ENCODE measurements around the gene MYBPC2. TPM values are rescaled to one million over a fixed set of nuclear protein-coding genes. Genes with fewer than 3 reads are reported as not detected.

Gene MYBPC2
- total RNA-seq, 1 experiment from 2014 or later, result not detected

DNA sequence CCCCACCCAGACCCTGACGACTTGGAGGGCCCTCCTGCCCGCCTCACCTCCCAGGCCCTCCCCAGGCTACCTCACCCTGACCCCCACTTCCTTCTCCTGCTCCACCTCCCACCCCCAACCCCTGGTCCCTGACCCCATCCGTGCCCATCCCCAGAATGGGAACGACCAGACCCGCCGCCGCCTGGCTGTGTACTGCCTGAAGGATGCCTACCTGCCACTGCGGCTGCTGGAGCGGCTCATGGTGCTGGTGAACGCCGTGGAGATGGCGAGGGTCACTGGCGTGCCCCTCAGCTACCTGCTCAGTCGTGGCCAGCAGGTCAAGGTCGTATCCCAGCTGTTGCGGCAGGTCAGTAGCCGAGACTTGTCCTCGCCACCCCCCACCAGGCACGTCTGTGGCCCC is 25.9 kb upstream of the MYBPC2 start:
- ChIA-PET CTCF (no interaction called here), POLR2A (no interaction called here)
- TF ChIP-seq, protein P1, sequence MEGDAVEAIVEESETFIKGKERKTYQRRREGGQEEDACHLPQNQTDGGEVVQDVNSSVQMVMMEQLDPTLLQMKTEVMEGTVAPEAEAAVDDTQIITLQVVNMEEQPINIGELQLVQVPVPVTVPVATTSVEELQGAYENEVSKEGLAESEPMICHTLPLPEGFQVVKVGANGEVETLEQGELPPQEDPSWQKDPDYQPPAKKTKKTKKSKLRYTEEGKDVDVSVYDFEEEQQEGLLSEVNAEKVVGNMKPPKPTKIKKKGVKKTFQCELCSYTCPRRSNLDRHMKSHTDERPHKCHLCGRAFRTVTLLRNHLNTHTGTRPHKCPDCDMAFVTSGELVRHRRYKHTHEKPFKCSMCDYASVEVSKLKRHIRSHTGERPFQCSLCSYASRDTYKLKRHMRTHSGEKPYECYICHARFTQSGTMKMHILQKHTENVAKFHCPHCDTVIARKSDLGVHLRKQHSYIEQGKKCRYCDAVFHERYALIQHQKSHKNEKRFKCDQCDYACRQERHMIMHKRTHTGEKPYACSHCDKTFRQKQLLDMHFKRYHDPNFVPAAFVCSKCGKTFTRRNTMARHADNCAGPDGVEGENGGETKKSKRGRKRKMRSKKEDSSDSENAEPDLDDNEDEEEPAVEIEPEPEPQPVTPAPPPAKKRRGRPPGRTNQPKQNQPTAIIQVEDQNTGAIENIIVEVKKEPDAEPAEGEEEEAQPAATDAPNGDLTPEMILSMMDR (IDR thresholded peaks at IDR 0.05; ENCODE audit: unreplicated experiment), result no peak
- intact Hi-C loops (cut with micrococcal nuclease), result no loop called here
- Mint-ChIP-seq H3K4me1 (ENCODE audit: insufficient read depth, unreplicated experiment) (no peaks in the 10 kb centered on the region), H3K27ac (ENCODE audit: low read depth, unreplicated experiment) (no peak overlapping the region), H3K27me3 (ENCODE audit: insufficient read depth, unreplicated experiment) (no peaks in the 10 kb centered on the region), H3K36me3 (ENCODE audit: insufficient read depth, unreplicated experiment) (peaks cover 32% of the 10 kb centered on the region), H3K4me3 (ENCODE audit: unreplicated experiment) (no peak overlapping the region), H3K9me3 (ENCODE audit: unreplicated experiment) (no peaks in the 10 kb centered on the region)
- no TSS peak for BruUV-seq (replicated peaks)
- no peak for DNase-seq (ENCODE audit: unreplicated experiment)

DNA sequence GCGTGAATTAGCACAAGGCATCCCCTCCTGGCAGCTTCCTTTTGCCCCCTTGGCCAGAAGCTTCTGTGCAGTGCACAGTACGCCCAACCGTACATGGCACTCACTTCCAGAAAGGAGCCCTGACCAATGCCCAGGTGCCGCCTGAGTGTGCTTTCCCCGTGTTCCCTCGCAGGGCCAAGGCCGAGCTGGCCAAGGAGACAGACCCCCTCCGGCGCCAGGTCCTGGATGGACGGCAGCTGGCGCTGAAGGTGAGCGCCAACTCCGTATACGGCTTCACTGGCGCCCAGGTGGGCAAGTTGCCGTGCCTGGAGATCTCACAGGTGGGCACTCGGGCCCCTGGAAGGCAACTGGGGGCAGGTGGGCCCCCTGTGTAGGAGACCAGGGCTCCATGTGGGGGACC is 23.3 kb upstream of the MYBPC2 start:
- CTCF ChIA-PET, result no interaction called here
- no TSS peak for BruUV-seq (replicated peaks)
- intact Hi-C loops (cut with micrococcal nuclease), result no loop called here

DNA sequence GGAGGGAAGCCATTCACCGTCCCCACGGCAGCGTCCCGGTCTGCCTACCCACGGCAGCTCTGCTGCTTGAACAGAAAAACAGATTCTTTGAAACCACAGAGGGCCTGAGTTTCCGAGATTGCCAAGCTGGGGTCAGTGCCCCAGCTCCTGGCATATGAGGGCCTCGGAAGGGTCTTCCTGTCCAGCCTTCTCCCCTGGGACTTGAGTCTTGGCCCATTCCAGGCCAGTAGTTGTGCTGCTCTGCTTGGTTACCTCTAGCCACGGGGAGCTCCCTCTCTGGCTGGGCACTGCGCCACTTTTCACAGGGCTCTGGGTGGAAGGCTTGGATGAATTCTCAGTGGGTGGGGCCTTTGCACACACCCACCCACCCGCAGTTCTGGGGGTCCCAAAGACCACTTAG is 22.6 kb upstream of the MYBPC2 start:
- Mint-ChIP-seq H3K9me3 (ENCODE audit: unreplicated experiment) (no peaks in the 10 kb centered on the region), H3K36me3 (ENCODE audit: insufficient read depth, unreplicated experiment) (peaks cover 14% of the 10 kb centered on the region), H3K27ac (ENCODE audit: low read depth, unreplicated experiment) (no peak overlapping the region), H3K27me3 (ENCODE audit: insufficient read depth, unreplicated experiment) (no peaks in the 10 kb centered on the region), H3K4me3 (ENCODE audit: unreplicated experiment) (no peak overlapping the region), H3K4me1 (ENCODE audit: insufficient read depth, unreplicated experiment) (no peaks in the 10 kb centered on the region)
- ChIA-PET CTCF (interaction anchor here (1.1 kb wide), 1 partner anchor 51 kb away, joined by 3 read pairs; no protein-coding TSS in a partner anchor), POLR2A (no interaction called here)
- TF ChIP-seq, protein P1 (IDR thresholded peaks at IDR 0.05; ENCODE audit: unreplicated experiment), result no peak
- DNase-seq (ENCODE audit: unreplicated experiment), result no peak
- intact Hi-C loops (cut with micrococcal nuclease), result no loop called here
- BruUV-seq (replicated peaks), result no TSS peak

More for the DNA sequence above, 23.3 kb upstream of the MYBPC2 start:
- POLR2A ChIA-PET, result no interaction called here
- DNase-seq (ENCODE audit: unreplicated experiment), result no peak
- H3K27ac Mint-ChIP-seq (ENCODE audit: low read depth, unreplicated experiment), result no peak overlapping the region
- no peaks in the 10 kb centered on the region for H3K4me1 Mint-ChIP-seq (ENCODE audit: insufficient read depth, unreplicated experiment)
- H3K4me3 Mint-ChIP-seq (ENCODE audit: unreplicated experiment), result no peak overlapping the region
- TF ChIP-seq, protein P1 (IDR thresholded peaks at IDR 0.05; ENCODE audit: unreplicated experiment), result no peak
- H3K36me3 Mint-ChIP-seq (ENCODE audit: insufficient read depth, unreplicated experiment), result peaks cover 18% of the 10 kb centered on the region
- no peaks in the 10 kb centered on the region for H3K9me3 Mint-ChIP-seq (ENCODE audit: unreplicated experiment)
- H3K27me3 Mint-ChIP-seq (ENCODE audit: insufficient read depth, unreplicated experiment), result no peaks in the 10 kb centered on the region

DNA sequence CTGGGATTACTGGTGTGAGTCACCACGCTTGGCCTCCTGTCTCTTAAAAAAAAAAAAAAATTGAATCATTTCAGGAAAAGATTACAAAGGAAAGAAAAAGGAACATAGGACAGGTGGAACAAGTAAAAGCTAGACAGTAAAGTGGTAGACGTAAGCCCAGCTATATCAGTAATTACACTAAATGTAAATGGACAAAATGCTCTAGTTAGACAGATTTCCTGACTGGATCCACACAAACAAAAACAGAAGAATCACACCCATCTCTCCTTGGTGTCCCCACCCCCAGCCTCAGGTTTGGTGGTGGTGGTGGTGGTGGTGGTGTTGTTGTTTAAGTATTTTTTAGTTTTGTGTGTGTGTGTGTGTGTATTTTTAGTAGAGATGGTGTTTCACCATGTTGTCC is 20.3 kb upstream of the MYBPC2 start:
- DNase-seq (ENCODE audit: unreplicated experiment), result no peak
- no peaks in the 10 kb centered on the region for H3K4me1 Mint-ChIP-seq (ENCODE audit: insufficient read depth, unreplicated experiment)
- ChIA-PET CTCF (no interaction called here), POLR2A (no interaction called here)
- no TSS peak for BruUV-seq (replicated peaks)
- no peaks in the 10 kb centered on the region for H3K36me3 Mint-ChIP-seq (ENCODE audit: insufficient read depth, unreplicated experiment)
- TF ChIP-seq, protein P1 (IDR thresholded peaks at IDR 0.05; ENCODE audit: unreplicated experiment), result no peak
- H3K27ac Mint-ChIP-seq (ENCODE audit: low read depth, unreplicated experiment), result no peak overlapping the region
- H3K27me3 Mint-ChIP-seq (ENCODE audit: insufficient read depth, unreplicated experiment), result no peaks in the 10 kb centered on the region
- no peak overlapping the region for H3K4me3 Mint-ChIP-seq (ENCODE audit: unreplicated experiment)
- no peaks in the 10 kb centered on the region for H3K9me3 Mint-ChIP-seq (ENCODE audit: unreplicated experiment)
- intact Hi-C loops (cut with micrococcal nuclease), result no loop called here

Data from MCF 10A (cell line).